HG03025 (cell line): ENCODE results near the gene SHROOM2.

Source experiments
- ATAC-seq: cut with Tn5 transposase; IDR thresholded peaks from one replicate; pipeline ENCODE4 v1.9.1; 2021; ENCODE audit warnings: mild to moderate bottlenecking, moderate library complexity; ENCODE audit not compliant: unreplicated experiment, low FRiP score

SHROOM2 gene

GRCh38 chrX:9927698-9928482 is 141.7 kb downstream of the SHROOM2 start:
- ATAC-seq = no peak

- ATAC-seq = no peak
Observed at GRCh38 chrX:9935436-9935835, 149.2 kb downstream of the SHROOM2 start.

GRCh38 chrX:9937761-9938160 is 151.5 kb downstream of the SHROOM2 start:
- no peak for ATAC-seq

- no peak for ATAC-seq
Observed at GRCh38 chrX:9938516-9938915, 152.3 kb downstream of the SHROOM2 start.

- ATAC-seq = no peak
Observed at GRCh38 chrX:9940421-9940820, 154.2 kb downstream of the SHROOM2 start.

- no peak for ATAC-seq
Observed at GRCh38 chrX:9942086-9942485, 155.9 kb downstream of the SHROOM2 start.

- ATAC-seq = no peak
Observed at GRCh38 chrX:9943420-9943819, 157.2 kb downstream of the SHROOM2 start.

GRCh38 chrX:9947131-9947794 is 161.0 kb downstream of the SHROOM2 start:
- no peak for ATAC-seq

- no peak for ATAC-seq
Observed at GRCh38 chrX:9948406-9948805, 162.2 kb downstream of the SHROOM2 start.

- ATAC-seq = no peak
Observed at GRCh38 chrX:9952300-9952699, 166.1 kb downstream of the SHROOM2 start.

GRCh38 chrX:9953396-9953795 is 167.2 kb downstream of the SHROOM2 start:
- ATAC-seq = no peak

- ATAC-seq = no peak
Observed at GRCh38 chrX:9955506-9955905, 169.3 kb downstream of the SHROOM2 start.

GRCh38 chrX:9957743-9958142 is 171.5 kb downstream of the SHROOM2 start:
- ATAC-seq = no peak

- ATAC-seq = no peak
Observed at GRCh38 chrX:9958183-9958582, 172.0 kb downstream of the SHROOM2 start.

- ATAC-seq = no peak
Observed at GRCh38 chrX:9961750-9962149, 175.5 kb downstream of the SHROOM2 start.

GRCh38 chrX:9966775-9967408 is 180.7 kb downstream of the SHROOM2 start, which contains the start of gene CLDN34:
CLDN34 (plus strand) TSS chrX:9967358; CDS start chrX:9967358, 0 bp downstream.
- no peak for ATAC-seq

GRCh38 chrX:9977635-9978034 is 191.4 kb downstream of the SHROOM2 start:
- no peak for ATAC-seq

GRCh38 chrX:9980401-9980800 is 194.2 kb downstream of the SHROOM2 start:
- ATAC-seq = no peak

- ATAC-seq = no peak
Observed at GRCh38 chrX:9980927-9981326, 194.7 kb downstream of the SHROOM2 start.

- ATAC-seq = no peak
Observed at GRCh38 chrX:9983441-9983840, 197.2 kb downstream of the SHROOM2 start.

GRCh38 chrX:9983846-9984245 is 197.6 kb downstream of the SHROOM2 start:
- ATAC-seq = no peak
